NCI-H2227 (cell line): ENCODE results near the gene ITGA5.
A peak's percentile ranks its signal among the peaks of the same experiment; 100 is the strongest.

Experiments
- DNase-seq: peaks from one replicate; lab custom pipeline; 2025; ENCODE audit not compliant: unreplicated experiment; lab: John Stamatoyannopoulos, UW

The ITGA5 gene

DNA sequence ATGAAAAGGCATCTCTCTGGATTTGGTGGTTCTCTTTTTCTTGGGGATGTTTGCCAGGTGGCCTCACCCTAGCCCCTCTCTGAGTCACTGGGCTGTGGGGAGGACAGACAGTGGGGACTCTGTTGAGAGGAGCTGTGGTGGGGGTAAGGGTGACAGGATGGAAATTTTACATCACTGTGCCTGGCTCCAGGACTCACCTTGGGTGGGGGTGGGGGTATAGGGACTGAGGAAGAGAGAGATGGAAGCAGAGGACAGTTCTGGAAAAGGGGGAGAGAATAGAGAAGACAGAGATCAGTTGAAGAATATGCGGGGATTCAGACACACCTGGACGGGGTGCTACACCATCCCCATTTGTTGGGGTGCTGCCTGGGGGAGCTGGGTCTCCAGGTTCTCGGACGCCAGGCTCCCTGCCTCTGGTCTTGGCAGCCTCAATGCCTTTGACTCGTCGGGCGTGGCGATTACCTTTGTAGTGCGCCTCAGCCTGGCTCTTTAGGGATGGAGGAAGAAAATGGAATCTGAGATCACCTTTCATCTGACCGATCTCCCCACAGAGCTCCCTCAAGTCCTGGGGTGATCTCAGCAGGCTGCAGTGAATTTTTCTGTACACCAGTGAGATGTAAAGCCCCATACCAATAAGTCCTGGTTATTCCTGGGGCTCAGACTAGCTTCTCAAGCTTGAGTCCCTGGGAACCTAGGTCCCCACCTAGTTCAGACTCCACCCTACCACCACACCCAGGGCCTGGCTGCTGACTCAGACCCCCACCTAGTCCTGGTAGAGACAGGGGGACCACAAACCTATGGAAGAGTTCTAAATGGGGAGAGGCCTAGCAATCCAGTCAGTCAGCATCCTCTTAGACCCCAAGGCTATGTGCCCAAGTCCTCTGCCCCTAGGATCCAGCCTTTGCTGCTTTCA is 45.2 kb downstream of the ITGA5 start:
- DNase-seq = no peak

DNA sequence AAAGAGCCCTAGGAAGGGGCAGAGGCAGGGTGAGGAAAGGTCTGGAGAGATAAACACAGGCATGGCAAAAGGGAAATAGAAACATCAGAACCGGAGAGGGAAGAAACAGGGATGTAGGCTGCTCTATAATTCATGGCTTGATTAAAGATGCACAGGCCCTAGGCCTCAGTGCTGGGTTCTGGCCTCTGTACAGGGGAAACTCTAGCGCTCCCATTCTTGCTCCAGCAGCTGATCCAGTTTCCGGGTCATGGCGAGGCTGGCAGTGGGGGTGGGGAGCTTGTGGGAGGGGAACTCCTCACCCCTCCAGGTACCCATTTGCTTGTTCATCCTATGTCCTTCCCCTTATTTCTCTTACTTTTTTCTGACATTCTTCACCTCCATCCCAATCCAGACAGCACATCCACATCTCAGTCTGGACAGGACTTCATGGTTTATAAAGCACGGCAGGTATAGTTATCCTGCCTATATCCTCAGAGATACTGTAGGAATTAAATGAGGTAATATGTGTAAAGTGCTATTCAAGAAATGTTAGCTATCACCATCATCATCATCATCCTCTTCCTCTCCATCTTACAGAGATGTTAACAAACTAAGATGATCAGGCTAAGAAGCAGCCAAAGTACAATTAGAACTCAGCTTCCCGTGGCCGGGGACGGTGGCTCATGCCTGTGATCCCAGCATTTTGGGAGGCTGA is 46.8 kb downstream of the ITGA5 start:
- no peak for DNase-seq

DNA sequence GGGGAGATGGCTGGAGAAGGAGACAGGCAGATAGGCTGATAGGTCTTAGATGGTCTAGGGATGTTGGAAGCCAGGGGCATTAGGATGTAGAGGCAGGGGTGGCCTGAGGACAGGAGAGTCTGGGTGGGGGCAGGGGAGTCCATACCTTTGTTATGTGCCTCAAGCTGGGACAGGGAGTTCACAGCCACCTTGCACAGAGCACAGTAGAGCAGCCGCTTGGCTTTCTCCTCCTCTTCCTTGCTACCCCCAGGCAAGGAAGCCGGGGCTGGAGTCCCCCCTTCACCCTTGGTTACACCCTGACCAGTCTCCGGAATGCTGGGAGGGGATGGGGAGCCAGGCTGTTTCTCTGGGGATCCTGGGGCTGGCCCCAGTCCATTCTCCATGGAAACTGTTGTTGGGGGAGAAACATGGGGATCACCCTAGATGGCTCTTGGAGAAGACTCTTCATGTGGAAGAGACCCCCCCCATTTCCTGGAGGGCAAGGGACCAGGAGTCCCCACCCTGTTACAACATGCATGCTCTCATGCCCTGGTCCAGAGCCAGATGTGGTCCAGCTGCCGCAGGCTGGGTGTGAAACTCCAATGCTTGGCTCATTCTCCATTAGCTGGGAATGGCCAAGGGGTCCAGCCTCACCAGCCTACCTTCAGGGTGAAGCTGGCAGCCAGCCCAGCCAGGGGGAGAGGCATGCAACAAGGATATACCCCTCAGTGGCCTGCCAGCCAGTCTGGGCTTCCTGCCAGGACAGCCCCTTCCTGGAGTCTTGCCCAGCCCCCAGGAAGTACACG is 47.5 kb downstream of the ITGA5 start:
- peak; percentile 69 for DNase-seq

DNA sequence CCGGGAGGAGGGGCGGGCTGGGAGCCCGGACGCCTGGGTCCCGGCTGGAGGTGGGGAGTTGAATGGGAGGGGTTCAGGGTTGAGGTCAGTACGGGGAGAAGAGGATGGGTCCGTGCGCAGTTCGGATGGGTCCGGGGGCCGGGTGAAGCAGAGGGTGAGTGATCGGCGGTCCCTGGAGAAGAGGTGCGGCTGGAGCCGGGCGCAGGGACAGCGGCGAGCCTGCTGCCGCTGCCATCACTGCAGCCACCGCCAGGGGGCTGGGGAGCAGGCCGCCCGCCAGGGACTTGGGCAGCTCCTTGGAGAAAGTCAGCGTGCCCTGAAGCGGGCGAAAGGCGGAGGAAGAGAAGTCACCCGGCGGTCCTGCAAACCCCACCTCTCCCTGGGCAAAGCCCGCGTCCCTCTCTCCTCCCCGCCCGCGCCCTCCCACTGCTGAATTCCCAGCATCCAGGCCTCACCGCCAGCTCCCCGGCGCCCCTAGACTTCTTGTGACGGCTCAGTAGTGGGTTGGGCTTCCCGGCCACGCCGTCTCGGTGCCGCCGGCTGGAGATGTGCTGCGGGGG is 48.8 kb downstream of the ITGA5 start:
- DNase-seq = peak; percentile 78

DNA sequence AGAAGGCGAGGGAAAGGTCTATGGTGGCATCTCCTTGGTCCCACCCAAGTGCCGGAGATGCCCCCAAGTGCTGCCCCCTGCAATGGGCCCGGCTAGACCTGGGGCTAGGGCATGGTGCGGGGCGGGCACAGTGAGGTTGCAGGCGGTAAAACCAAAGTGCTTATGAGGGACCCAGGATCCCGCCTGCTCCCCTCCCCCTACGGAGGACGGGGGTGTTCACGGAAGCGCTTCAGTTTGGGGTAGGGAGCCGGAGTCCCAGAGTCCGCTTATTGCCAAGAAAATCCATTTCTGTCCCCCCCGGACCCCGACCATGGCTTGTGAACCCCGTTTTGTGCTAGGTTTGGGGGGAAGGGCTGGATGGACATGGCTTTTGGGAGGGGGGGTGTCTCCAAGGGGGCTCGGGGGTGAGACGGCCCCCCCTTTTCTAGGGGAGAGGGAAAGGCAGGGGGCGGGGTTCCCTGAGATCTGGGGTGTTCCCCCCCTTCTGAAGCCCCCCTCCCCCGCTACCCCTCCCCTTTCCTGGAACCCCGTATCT is 49.4 kb downstream of the ITGA5 start:
- DNase-seq = no peak

DNA sequence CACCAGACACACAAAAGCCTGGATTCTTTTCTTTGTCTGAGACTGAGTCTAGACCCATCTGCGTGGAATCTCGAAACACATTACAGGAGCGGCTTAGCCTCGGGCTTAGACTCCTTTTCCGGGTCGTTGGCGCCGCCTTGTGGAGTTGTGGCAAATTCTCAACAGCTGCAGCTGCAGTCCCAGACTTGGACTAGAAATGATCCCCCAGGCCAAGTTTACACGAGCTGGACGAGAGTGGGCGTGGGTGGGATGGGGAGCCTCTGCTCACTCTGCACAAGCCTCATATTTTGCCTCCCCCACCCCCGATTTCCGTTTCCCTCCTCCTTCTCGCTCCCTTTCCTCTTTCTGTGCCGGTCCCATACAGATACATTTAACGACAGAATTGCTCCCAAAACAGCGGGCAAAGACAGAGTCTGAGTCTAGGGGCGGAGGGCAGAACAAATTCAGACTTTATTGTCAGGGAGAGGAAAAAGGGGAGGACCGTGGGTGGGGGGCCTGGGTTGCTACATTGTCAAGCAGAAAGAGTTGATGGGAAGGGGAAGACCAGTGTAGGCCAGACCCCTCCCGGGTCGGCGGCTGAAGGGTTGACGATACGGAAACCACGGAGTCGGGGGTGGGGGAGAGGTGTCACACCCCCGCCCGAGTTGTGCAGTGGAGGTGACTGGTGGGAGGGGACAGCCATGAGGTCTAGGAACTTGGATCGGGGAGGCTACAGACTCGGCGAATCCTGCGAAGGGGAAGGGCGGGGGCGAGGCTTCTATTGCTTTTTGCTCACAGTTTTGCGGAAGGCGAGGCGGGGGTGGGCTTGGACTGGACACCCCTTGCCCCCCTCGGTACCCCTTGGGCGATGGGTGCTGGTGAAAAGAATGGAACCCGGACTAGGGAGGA is 50.1 kb downstream of the ITGA5 start:
- DNase-seq = peak; percentile 86

DNA sequence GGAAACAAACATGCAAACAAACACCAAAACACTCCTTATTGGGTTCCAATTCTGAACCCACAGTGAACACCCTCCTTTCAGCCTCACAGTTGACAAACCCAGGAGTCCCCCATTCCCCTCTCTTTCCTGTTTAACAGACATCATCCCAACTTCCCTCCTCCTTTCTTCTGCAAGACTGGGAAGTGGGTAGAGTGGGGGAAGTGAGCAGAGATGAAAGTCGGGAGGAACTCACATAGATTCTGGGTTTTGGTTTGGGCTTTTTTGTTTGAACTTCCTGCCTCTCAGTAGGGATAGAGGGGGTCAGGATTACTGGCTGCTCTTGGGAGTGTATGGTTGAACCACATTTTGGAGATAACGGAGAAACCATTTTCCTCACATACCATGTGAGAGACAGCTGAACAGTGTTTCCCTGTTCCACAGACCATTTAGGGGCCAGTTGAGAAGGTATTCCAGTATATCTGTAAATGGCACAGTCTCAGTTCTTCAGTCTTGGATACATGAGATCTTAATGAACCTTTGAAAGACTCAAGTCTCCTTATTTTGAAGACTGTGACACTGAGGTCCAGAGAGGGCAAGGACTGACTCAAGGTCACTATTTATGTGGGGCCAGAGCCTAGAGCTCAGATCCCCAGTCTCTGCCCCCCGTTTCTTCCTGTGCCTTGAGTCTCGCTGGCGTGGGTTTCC is 50.9 kb downstream of the ITGA5 start:
- no peak for DNase-seq

DNA sequence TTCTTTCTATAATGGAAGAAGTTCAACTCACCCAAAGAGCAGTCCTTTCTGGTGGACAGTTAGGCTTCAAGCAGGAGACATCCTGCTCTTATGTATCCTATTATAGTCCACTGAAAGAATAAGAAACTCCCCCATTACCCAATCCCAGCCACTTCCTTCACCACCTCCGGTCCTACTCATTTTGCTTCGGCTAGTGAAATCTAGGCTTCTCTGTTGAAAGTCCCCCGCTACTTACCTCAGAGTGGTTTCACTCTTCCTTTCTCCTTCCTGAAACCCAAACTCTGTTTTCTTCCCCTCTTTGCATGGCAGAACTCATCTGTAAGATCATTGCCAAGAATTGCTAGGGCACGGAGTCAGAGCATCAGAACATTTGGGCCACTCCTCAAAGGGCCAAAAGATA is 54.7 kb downstream of the ITGA5 start, which contains the start of gene GPR84:
TSS of gene GPR84 (minus strand) at position 74 of the 400 bp plus-strand sequence. CDS start 635 bp downstream, outside the sequence.
- no peak for DNase-seq

DNA sequence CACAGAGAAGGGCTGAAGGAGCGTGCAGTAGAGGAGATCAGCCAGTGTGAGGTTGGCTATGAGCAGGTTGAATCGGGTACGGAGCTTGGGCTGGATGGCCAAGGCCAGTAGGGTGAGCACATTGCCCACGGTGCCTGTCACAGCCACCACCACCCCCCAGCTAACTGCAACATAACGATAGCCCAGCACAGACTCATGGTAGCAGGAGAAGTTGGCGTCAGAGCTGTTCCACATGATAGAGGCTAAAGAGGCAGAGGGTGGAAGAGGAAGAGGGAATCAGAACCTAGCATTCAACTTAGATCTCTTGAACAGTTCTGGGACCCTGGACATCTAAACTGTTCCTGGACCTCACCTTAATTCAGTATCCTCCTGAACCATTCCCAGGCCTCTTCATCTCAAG is 55.4 kb downstream of the ITGA5 start:
- DNase-seq = no peak

DNA sequence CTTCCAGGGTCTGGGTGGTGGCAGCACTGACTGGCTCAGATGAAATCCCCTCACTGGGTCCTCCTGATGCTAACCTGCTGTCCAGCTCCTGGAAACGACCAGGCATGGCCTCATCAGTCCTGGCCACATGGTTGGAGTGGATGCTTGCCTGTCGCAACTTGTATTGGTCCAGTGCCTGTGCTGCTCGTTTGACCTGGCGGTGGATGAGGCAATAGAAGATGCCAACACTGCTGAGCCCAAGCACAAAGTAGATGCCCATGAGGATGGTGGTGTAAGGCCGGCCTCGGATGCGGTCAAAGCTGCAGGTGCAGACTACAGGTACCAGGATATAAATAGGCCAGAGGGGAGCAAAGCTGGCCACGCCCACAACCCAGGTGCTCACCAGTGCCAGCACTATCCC is 56.0 kb downstream of the ITGA5 start:
- no peak for DNase-seq

DNA sequence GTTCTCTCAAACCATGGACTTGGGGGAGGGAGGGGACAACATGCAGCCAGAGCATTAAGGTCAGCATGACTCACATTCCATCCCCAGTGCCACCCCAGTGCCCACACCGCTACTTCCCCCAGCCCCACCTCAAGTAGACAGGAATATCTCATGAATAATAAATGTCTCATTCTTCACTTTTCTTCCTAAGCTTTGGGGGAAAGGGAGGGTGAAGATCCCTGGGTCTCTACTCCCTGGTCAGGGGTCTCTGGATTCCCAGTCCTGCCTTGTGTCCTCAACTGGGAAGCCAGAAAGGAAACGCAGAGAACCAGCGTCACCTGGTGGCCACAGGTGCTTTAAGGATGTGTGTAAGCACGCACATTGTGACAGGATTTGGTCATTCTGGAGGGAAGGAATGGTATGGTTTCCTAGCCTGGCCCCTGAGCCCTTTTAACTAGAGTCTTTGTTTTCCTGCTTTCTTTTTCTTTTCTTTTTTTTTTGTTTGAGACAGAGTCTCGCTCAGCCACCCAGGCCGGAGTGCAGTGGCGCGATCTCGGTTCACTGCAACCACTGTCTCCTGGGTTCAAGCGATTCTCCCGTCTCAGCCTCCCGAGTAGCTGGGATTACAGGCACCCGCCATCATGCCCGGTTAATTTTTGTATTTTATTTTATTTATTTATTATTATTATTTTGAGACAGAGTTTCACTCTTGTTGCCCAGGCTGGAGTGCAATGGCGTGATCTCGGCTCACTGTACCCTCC is 58.2 kb downstream of the ITGA5 start:
- DNase-seq = peak; percentile 87

DNA sequence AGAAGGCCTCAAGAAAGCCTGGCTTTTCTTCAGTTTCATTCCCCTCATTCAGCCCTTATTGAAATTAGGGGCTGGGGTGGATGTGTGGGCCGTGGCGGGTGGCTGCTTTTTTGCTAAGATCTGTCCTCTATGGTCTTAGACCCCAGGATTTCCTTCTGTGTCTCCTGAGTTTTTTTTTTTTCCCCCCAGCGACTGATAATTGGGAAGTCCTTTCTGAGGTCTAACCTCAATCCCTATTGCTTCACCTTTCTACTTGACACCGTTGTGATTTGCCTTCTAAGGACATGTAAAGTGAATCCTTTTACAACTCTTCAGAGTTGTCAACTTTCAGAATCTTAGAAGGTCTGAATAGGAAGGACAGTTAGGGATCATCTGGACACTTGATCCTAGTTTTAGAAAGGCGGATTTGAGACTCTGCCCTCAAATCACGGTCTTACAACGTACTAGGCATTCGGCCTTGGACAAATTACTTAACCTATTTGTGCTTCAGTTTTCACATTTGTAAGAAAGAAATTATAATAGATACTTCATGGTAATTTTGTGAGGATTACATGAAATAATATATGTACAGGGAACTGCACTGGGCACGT is 59.2 kb downstream of the ITGA5 start:
- no peak for DNase-seq

DNA sequence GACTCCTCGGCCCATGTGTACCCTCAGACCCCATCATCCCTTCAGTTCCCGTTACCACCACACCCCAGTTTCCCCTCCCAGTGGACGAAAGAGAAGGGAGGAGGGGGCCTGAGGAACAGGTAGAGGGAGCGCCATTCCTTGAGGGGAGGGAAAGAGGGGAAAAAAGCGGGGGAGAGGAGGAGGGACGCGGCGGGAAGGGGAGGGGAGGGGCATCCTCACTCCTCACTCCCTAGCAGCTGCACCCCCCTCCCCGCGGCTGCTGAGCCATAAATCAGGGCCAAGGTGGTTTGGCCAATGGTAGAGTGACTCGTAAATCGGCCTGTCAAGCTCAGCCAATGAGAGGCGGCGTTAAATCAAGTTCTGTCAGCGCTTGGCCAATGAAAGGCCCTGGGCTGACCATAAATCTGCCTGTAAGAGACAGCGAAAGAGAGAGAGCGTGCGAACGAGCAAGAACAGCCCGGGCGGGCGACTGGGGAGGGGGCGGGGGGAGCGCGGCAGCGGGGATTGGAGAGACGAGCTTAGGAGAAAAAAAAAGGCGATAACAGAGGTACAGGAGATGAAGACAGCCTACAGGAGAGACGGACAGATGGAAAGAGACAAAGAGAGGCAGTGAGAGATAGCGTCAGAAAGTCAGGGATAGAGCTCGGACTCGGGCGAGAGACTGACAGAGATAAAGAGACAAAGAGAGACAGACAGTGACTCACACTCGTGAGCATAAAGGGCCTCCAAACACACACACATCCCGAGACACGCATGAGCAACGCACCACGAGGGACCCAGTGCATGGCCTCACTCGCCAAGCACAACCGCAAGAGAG is 59.9 kb downstream of the ITGA5 start:
- DNase-seq = peak; percentile 97

DNA sequence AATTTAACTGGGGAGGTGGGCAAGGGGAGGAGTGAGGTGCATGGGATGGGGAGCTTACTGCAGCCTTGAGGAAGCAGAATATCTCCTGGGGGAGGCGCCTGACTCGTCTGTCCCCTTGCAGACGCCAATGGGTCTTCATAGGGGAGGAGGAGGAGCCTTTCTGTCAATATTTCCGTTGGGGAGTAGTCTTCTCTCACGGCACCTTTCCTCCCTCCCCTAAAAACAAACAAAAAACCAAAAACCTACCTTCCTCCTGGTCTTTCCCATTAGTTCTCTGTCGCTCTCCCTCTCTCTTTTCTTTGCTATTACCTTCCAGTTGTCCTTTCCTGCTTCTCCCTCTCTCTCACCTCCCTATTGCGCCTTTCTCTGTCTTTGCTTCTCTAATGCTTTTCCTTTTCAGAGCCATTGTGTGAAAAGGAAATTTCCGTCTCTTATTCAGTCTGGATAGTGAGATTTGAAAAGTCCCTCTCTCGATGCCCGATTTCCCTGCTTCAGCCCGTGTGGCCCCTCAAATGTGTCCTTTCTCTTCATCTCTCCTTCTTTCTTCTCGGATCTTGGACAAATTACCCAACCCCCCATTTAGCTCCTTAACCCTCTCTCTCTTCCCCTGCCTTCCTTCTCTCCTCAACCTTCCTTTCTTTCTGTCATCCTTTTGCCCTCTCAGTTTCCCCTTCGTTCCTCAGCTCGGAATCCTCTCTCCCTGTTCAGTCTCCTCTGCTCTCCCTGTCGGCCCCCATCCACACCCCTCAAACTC is 60.7 kb downstream of the ITGA5 start:
- peak; percentile 43 for DNase-seq

DNA sequence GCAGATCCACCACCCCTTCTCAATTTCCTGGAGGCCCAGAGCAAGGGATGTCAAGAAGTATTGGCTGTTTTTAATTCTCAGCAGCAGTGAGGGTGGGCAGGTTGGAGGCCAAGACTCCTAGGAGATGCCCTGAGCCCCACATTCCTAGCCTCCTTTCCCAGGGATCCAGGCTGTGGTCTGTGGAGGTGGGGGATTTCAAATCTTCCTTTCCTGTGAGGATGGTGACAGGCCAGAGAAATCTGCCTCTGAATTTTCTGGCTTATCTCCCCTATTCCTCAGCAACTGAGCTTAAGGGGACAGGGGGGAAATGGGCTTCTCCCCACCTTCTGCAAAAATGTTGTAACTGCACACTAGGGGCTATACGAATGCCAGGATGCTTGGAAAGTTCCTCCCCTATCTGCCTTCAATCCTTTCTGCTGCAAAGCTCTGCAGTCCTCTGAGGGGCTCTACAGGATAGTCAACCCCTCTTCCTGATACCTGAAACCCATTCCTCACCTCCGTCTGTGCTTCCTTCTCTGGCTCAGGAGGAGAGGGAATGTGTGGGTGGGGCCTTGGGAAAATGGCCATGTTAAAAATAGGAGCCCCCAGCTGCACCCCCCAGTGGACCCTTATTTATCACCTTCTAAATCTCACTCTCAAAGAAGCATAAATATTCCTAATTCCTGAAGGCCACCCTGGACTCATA is 61.4 kb downstream of the ITGA5 start:
- no peak for DNase-seq

DNA sequence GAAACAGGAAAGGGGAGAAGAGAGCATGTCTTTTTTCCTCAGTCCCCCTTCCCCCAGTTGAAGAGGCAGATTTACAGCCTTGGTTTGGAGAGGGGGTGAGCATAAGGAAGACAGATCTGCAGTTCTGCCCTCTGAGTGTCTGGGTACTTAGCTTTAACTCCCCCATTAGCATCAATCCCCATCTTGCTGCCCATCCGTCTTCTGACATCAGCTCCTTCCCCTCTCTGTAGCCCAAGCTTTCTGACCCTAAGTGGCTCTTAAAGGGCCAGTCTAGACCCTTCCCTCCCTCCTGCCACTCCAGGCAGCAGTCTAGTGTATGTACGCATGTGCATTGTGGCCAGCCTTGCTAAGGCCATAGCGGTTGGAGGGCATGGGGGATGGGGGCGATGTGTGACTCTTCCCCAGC is 62.1 kb downstream of the ITGA5 start:
- DNase-seq = peak; percentile 58
